Activated gamma-delta T cell treated with anti-CD3 and anti-CD28 coated beads, Interleukin-2, amount 50 U/mL, for 16 hours (primary cell): ENCODE measurements around the gene SIX3.

ENCODE experiments used
- DNase-seq: peaks from one replicate; pipeline ENCODE4 v3.0.0-alpha.2; 2020; ENCODE audit warnings: low read depth

The SIX3 gene

DNA sequence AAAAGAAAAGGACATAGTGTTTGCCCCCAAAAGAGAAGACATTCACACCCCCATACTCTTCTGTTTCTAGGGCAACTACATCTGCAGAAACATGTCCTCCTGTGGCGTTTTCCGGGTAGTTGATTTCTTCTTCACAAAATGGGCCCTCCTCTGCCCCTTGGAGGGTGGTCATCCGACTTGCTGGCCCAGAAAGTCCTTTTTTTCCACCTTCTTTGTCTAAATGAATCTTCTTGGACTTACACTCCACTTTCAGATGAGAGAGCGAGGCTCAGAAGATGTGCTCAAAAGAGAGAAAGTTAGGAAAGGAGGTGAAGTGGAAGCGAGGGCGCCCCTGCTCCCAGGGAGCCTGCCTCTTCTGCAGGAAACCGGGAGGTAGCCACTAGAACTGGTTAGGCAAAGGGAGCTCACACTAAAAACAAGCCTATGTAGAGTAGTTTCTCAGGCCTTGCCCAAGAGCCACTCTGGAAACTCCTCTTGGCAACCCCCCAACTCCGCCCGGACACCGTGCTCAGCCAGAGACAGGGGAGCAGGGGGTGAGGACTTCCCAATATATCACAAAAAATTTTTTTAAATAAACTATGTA is 10.2 kb upstream of the SIX3 start:
- no peak for DNase-seq

DNA sequence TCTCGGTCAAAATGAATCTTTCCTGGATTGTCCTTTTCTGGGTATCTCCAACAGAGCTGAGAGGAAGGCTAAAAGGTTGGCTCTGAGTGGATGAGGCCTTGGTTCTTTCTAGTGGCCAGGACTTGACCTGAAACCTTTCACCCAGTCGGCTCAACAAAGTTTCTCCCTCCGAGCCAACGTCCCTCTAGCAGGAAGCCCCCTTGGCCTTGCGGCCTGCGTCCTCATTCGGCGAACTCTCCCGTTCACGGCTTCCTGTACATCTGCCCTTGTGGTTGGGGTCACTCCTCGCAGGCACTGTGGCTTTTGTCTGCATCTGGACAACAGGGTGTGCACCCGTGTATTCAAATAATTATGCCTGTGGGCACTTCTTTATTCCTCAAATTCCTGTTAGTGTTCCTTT is 9.4 kb upstream of the SIX3 start:
- DNase-seq = no peak

DNA sequence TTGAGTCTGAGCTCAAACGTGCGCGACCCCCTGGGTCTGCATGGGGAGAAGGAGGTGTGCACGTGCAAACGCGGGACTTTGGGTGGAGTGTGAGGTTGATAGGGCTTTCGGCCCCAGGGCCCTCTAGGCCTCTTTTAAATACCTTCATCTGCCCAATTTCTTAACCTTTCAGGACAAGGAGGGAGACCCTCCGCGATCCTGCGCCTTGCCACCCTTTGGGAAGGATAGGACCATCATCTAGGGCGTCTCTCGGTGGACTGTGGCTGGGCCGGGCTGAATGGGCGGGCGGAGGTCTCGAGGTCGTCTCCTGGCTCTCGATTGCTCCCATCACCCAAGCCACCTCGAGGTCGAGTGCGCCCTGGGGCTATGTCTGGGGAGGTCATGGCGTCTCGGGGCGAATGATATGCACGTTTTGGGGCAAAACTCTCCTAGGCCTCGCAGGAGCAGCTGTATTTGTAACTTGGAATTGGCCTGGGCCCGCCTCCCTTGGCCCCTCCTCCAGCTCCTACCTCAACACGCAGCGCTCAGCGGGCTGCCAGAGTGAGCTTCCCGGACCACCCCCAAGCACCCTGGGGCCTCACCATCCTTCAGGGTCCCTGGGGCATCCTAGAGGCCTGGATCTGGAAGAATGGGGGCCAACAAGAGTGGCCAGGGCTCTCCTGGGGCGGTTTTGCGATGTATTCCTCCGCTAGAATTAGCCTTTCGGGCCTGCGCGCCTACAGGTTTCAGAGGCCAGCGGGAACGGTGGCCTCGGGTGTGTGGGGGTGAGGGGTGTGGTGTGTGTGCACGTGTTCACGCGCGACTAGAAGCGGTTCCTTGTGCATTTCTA is 8.7 kb upstream of the SIX3 start:
- no peak for DNase-seq

DNA sequence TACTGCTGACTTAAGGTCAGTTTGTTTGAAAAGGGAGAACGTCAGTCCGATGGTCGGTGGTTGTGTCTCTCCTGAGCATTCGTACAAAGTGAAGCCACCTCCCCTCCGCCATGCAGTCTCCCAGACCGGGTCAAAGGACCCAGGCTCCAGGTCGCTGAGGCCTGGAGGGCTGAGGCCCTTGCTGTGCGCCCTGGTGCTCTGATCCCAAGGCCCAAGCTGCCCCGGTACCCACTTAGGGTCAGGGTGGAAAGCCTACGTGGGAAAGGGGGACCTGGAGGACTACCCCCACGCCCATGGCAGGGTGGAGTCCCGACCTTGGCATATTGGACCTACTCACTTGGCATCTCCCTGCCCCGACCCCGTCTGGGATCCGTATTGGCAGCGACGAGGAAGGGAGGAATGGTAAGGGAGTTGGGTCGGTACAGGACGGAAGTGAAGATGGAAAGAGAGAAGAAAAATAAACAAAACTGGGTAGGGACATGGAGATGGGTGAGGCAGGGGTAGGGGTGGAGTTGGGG is 8.0 kb upstream of the SIX3 start:
- no peak for DNase-seq

DNA sequence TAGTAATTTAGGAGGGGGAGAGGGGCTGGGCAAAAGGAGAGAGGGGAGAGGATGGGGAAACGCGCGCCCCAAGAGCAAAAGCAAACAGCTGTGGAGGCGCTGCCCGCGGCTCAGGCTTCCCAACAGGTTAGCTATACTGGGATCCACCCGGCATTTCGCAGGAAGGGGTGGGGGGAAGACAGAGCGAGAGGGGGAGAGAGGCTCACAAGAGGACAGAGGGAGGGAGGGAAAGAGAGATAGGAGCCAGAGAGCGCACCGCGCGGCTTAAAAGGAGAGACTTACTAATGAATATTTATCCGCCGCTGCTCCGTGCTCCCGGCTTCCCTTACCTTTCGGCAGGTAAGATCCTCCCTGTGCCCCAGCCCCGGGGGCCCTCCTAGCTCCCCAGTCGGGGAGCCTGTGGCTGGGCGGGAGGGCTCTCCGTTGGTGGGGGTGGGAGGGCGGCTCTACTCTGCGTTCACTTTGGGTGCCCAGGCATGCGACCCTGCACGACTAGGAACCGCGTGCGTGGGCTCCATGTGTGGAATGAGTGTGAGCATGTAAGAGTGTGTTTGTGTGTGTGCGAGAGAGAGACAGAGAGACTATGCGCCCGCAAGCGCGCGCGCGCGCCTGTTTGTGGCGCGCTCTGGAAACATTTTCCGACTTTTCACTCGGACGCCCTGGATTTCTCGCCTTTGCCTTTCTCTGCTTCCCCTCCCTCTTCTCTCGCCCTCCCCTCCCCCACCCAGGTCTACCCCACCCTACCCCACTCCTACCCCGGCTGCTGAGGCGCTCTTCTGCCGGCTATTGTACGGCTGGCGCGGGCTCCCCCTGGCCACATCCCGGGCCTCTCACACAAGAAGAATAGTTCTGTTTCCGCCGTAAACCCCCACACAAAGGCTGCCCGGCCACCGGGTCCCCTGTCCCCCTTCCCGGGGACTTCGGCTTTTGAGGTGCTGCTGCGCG is 7.2 kb upstream of the SIX3 start:
- no peak for DNase-seq

DNA sequence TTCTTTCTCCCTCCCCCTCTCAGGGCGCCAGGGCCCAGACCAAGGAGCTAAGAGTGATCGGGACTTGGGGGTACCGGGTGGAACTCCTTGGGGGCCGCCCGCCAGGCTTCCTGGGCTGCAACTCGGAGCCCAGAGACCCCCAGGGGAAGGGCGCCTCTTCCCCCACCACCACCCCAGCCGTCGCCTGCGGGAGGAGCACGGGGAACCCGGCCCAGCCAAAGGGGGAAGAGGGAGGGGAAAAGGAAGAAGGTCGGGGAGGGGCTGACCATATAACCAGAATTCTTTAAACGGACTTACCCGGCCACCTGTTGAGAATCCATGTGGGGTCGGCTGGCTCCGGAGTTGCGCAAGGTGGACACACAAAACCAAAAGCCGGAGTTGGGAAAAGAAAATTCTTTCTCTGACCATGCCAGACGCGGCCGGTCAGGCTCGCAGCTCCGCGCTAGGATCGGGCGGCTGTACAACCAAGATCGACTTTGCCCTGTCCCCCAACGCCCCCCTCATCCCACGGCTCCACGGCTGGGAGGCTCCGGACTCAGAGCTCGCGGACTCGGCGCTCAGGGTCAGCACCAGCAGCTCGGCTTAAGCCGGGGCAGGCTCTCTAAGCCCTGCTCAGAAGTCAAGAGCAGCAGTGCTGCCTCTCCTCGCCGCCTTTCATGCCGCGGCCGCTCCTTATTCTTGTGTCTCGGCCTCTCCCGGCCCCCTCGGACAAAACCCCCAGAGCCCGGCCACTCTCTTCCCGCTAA is 6.3 kb upstream of the SIX3 start:
- no peak for DNase-seq

DNA sequence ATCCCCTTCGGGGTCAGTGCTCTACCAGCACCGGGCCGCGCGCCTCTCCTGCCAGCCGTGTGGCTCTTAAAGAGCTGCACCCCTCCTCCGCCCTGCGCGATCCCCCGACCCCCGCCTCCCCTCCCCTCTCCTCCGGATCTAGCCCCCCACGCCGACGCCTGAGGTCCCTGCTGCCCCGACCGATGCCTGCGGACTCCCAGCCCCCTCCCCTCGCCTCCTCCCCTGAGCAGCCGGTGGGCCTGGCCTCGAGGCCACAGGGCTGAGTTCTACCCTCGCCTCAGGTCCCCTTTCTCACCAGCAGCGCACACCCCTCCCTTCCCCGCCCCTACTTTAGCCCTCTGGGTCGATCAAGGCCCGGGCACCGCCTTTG is 5.8 kb upstream of the SIX3 start:
- no peak for DNase-seq

DNA sequence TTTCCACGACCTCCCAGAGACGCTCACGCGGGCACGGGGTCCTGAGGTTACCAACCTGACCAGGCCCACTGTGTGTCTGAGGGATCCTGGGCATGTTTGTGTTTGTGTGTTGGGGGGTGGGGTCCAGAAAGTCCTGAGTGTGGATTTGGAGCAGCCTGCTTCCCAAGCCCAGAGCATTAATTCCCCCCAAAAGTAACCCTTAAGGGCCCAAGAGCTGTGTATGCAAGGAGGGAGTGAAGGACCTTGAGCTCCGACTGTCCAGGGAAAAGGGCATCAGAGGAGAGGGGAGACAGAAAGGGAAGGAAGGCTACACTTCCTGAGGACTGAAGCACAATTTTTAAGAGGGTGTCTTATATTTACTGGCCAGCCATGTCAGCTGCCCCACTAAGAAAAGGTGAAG is 5.2 kb upstream of the SIX3 start:
- no peak for DNase-seq

DNA sequence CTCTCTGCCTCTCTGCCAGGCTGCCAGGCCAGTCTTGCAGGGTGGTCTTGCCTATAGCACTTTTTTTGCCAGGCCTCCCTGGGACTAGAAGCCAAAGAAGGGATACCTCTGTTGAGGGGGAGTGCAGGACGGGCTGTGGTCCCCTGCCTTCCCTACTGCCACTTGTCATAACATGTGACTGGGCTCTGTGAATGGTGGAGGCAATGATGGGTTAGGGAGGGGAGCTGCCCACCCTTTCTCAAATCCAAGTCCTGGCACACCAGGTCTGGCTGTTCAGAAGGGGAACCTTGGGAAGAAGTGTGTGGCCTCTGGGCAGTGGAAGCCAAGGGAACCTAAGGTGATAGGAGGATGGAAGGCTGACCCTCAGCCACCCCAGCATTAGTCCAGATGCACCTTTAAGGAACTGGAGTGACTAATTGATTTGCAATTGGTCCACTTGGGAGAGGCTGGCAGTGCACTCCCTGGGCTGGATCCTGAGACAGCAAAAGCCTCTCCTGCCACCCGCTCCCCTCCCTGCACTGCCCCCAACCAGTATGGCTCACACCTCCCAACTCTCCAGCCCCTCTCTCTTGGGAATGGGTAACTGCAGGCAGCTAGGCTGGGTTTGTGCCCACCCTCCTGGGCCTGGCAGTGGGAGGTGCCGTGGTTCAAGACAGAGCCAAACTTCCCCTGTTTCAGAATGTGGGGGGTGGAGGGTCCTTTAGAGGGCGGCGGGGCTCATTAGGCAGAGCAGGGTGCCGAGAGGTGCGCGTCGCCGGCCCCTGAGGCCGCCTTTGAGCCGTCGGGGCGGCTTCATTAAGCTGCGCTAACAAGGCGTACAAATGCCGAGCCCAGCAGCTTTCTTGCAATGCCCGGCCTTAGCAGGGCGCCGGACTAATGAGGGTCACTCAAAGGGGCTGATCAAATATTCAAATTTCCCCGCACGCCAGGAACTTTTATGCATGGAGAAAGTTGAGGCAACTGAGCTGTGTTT is 4.5 kb upstream of the SIX3 start:
- DNase-seq = no peak

DNA sequence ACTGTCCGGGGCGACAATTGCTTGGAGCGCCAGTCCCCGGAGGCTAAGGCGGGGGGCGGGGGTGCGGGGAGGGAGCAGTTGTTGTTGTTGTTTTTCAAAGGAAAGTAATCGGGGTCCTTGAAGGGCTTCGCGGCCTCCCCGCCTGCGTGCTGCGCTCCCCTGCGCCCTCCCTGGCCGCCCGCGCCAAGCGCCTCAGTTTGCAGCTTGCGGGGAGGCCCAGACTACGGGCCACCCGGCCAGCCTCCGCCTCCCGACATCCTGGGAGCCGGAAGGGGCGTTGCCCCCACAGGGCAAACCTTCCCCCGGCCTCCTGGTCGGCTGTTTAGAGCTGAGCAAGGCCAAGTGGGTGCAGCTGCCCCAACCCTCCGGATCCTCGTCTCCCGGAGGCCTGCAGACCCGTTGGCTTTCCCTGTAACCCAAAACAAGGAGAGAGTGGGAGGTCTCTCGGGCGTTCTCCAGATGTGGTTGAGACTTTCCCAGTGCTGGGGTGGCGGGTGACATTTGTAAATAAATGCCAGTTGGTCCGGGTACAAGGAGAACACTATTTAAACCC is 3.7 kb upstream of the SIX3 start:
- DNase-seq = no peak

DNA sequence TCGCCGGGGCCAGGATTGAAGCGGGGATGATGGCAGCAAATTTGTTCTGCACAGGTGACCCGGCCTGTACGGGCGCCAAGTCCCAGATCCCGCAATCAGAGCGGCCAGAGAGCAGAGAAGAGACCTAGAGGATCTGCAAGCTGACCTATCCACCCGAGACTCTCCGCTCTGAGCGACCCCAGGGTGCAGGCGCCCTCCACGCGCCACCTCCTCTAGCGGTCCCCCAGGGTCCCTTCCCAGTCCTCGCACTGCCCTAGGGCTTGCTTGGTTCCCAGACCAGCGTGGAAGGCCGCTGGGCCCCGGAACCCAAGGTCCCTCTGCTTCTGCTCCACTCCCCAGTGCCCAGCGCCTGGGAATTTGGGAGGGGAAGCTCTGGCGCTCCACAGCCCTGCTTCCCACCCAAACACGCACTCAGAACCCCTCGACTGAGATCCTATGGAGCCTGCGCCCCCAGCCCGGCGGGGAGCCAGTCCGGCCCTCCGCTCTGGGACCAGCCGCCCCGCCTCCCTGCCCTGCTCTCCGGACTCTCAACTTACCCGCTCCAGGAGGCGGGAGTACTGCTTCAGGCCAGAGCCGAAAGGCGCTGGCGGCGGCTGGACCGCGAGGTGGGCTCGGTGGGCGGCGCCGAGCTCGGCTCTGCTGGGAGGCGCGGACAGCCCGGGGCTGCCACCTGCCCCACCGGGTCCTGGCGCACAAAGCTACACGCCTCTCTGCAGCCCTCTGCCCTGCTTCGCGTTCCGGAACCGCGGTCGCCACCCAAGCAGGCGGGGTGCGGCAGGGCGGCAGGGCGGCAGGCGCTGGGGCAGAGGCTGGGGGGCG is 3.0 kb upstream of the SIX3 start:
- no peak for DNase-seq

DNA sequence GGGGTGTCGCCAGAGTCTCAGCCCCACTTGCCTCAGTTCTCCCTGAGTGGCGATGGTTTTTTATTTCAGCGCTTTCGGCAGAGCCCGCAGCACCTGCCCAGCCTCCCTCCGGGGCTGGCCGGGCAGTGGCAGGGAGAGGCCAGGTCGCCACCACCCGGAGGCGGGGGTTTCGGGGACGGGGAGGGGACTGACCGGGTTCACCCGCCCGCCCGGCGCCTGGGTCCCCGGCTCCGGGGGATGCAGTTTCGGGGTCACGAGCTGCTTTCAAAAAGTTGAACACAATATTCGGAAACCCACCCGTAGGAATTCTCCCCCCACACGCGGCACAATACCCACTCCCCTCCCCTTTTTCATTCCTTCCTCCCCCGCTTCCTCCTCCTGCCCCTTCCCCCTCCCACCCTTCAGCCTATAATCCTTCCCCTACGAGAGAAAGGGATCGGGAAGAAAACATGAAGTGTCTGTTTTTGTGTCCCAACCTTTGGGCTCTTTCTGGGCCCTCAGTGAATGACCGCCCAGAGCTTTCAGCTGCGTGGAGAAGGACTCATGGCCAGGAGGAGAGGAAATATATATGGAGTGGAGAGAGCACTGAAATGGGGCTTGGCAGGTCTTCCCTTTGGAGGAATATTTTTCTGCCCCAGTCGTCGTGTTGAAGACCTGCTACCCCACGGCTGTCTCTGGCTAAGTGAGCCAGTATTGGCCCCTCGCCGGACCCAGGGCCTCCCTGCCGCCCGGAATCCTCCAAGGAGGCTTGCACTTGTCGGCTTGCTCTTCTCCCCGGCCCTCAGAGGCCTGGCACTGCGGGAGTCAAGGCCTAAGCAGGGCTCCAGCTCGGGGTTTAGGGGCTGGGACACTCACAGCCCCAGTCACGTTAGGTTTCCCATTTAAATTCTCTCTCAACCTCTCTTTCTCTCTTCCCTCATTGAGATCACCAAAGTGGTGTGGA is 2.1 kb upstream of the SIX3 start:
- no peak for DNase-seq

DNA sequence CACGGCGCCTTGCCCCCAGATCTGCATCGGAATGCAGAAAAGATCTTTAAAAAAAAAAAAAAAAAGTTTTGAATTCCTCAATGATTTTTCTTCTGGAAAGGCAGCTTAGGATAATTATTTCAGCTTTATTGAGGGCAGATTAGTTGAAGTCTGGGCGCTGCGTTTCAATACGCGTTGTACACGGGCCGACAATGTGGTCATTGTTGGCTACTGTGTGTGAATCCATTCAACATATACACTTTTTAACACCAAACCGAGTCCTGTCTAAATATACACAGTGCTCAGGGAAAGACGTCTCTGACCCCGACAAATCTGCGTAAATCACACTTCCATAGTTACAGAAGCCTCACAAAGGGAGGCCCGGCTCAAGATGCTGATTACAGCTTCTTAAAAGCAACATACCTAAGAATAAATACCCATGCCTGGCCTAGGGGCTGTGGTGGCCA is 1.4 kb upstream of the SIX3 start:
- DNase-seq = no peak

DNA sequence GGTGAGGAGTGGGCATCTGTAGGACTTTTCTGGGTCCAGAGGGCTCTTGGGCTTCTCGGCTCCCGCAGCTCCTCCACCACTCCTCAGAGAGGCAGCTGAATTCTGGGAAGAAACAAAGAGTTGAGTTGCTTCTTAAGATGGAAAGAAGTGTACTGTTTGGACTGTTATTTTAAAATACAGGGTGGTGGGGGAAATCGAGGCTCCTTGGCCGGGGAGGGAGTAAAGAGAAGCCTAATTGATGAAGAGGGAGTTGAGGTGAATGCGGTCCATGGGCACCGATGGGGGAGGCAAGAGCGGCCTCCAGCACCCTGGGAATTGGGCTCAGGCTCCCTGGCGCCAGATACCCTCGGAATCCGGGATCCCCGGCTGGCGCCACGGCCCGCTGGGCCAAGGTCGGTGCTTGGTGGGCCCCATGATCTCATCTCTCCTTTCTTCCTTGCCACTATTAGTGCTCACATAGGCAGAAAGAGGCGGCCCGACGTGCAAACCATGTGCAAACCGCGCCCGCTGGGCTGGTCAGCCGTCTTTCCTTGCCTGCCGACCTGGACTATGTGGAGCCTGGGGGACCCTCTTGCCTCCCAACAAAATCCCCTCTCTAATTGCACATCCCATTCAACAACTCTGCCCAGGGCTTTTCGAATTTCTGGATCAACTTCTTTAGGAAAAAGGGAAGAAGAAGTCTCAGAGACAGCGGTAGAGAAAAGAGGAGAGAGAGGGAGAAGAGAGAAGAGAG is 604 bp upstream of the SIX3 start:
- no peak for DNase-seq

DNA sequence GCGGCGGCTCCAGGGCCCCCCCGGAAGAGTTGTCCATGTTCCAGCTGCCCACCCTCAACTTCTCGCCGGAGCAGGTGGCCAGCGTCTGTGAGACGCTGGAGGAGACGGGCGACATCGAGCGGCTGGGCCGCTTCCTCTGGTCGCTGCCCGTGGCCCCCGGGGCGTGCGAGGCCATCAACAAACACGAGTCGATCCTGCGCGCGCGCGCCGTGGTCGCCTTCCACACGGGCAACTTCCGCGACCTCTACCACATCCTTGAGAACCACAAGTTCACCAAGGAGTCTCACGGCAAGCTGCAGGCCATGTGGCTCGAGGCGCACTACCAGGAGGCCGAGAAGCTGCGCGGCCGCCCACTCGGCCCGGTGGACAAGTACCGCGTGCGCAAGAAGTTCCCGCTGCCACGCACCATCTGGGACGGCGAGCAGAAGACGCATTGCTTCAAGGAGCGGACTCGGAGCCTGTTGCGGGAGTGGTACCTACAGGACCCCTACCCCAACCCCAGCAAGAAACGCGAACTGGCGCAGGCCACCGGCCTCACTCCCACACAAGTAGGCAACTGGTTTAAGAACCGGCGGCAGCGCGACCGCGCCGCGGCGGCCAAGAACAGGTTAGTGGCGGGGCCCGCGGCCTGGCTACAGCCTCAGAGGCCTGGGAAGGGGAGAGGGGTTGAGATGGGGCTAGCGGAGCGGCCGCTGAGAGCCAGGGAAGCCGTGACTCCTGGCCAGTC is 965 bp downstream of the SIX3 start:
- no peak for DNase-seq

DNA sequence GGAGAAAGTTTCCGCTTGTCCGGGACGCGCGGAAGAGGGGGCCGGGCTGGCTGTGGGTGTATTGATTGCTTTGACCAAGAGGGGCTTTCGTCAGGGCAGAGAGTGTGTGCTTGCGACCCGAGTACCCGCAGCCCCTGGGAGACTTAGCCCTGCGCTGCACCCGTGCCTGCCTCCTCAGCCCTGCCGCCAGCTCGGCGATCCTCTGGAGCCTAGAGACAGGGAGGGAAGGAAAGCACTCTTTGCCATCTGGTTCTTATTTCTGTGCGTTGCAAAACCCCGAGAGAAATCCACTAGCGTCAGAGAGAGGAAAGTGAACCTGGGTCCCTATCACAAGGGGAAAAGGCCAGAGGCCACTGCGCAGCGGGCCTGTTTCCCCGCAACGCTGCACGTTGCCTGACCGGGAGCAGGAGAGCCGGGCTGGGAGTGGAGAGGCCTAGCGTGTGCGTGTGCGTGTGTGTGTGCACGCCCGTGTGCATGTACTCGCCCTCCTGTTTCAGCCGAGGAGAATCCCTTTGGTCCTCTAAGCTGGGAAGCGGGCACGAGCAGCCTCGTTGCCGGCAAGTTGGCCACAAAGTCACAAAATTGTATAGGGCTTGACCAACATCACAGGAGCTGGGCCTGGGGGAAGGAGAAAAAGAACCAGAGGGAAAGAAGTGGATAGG is 1.7 kb downstream of the SIX3 start:
- no peak for DNase-seq
